Endothelial cell of umbilical vein (primary cell): ENCODE measurements around the gene SCGB2B2. TPM values are rescaled to one million over a fixed set of nuclear protein-coding genes. Genes with fewer than 3 reads are reported as not detected.

ENCODE experiments used
- BruUV-seq: library from RNA; stranded (reverse); fragments of 400-500 nt; replicated peaks from 2 replicates; lab custom pipeline; 2021; lab: Mats Ljungman, UMichigan
- CTCF ChIA-PET: fragments of 300-600, 350-600 bp; sonication (Branson Sonifier 250); formaldehyde crosslinking; loops from one replicate; lab custom pipeline; 2021; ENCODE audit warnings: antibody characterized with exemption, inconsistent platforms; lab: Charles Lee
- POLR2A ChIA-PET: fragments of 300-600, 350-600 bp; sonication (Branson Sonifier 250); formaldehyde crosslinking; loops from one replicate; lab custom pipeline; 2021; ENCODE audit warnings: antibody characterized with exemption, inconsistent platforms; lab: Charles Lee
- DNase-seq: peaks from one replicate; pipeline ENCODE4 v3.0.0-alpha.2; 2011; ENCODE audit warnings: low read depth, low spot score
- FAIRE-seq: peaks from 2 replicates; lab custom pipeline; 2011; peaks lifted over from hg19 to GRCh38; lab: Jason Lieb, UNC
- H2AFZ ChIP-seq: 2 replicates; pipeline ENCODE4 v1.6.0; 2012; ENCODE audit warnings: low read depth, low read length, control low read depth, inconsistent platforms
- H3K27ac ChIP-seq: 2 replicates; pipeline ENCODE4 v1.5.1; 2011; ENCODE audit warnings: low read depth, mild to moderate bottlenecking, control low read depth, low read length, moderate library complexity; ENCODE audit not compliant: insufficient read depth
- H3K27me3 ChIP-seq, 2 experiments: 2 replicates each; pipeline versions ENCODE4 v1.6.0 to v1.6.1; 2011; ENCODE audit warnings: low read length in 2 of 2, mixed read lengths in 1 of 2; ENCODE audit not compliant: control insufficient read depth in 2 of 2, insufficient read depth in 2 of 2
- H3K36me3 ChIP-seq, 2 experiments: 2 replicates in 1 of 2; 3 replicates in 1 of 2; pipeline ENCODE4 v1.5.1; 2011; ENCODE audit warnings: low read length in 2 of 2, mild to moderate bottlenecking in 1 of 2, moderate library complexity in 1 of 2; ENCODE audit not compliant: control insufficient read depth in 2 of 2, insufficient read depth in 2 of 2; ENCODE audit errors: extremely low read depth in 1 of 2
- H3K4me1 ChIP-seq: 3 replicates; pipeline ENCODE4 v1.5.1; 2011; ENCODE audit warnings: mild to moderate bottlenecking, low read length; ENCODE audit not compliant: control insufficient read depth, insufficient read depth; ENCODE audit errors: extremely low read depth
- H3K4me2 ChIP-seq: 2 replicates; pipeline ENCODE4 v1.6.1; 2011; ENCODE audit warnings: low read length, control low read depth, mixed read lengths; ENCODE audit not compliant: insufficient read depth
- H3K4me3 ChIP-seq, 3 experiments: fragments of 200-600 bp in 1 of 3; sonication (generic), shearing (Covaris generic) in 1 of 3; replicated peaks in 1 of 3; 2 replicates each; pipeline ENCODE4 v1.5.1; 2011 to 2016; ENCODE audit warnings: control low read depth in 3 of 3, low read length in 3 of 3, mild to moderate bottlenecking in 2 of 3, inconsistent platforms in 1 of 3, low read depth in 1 of 3, moderate library complexity in 1 of 3; ENCODE audit not compliant: insufficient read depth in 1 of 3
- H3K79me2 ChIP-seq: 2 replicates; pipeline ENCODE4 v1.6.0; 2012; ENCODE audit warnings: low read length, inconsistent platforms; ENCODE audit not compliant: control insufficient read depth, insufficient read depth
- H3K9ac ChIP-seq: replicated peaks from 2 replicates; pipeline ENCODE3; 2011; ENCODE audit warnings: low read length, control low read depth; ENCODE audit not compliant: insufficient read depth; ENCODE audit errors: extremely low read depth
- H3K9me1 ChIP-seq: replicated peaks from 3 replicates; pipeline ENCODE4 v1.6.0; 2011; ENCODE audit warnings: mild to moderate bottlenecking, low read length; ENCODE audit not compliant: control insufficient read depth, insufficient read depth; ENCODE audit errors: extremely low read depth
- H3K9me3 ChIP-seq: replicated peaks from 2 replicates; pipeline ENCODE4 v1.5.1; 2012; ENCODE audit warnings: low read length, inconsistent platforms; ENCODE audit not compliant: control insufficient read depth, insufficient read depth
- H4K20me1 ChIP-seq: replicated peaks from 2 replicates; pipeline ENCODE3; 2011; ENCODE audit warnings: mild to moderate bottlenecking, low read length; ENCODE audit not compliant: control insufficient read depth, insufficient read depth; ENCODE audit errors: extremely low read depth
- EZH2 ChIP-seq: IDR thresholded peaks from 2 replicates; pipeline ENCODE4 v1.6.1; 2012; ENCODE audit warnings: borderline replicate concordance, low read depth, mild to moderate bottlenecking, moderate library complexity, low read length, inconsistent platforms; ENCODE audit not compliant: severe bottlenecking
- FOS ChIP-seq: IDR thresholded peaks from 2 replicates; pipeline ENCODE4 v1.6.1; 2011; ENCODE audit warnings: mild to moderate bottlenecking, low read length, moderate library complexity, borderline replicate concordance; ENCODE audit not compliant: insufficient read depth
- GATA2 ChIP-seq: IDR thresholded peaks from 2 replicates; pipeline ENCODE4 v1.7.0; 2011; ENCODE audit warnings: low read depth, mild to moderate bottlenecking, moderate library complexity, mixed read lengths, low read length; ENCODE audit not compliant: insufficient read length, insufficient read depth
- JUN ChIP-seq: IDR thresholded peaks from 2 replicates; pipeline ENCODE4 v1.6.1; 2011; ENCODE audit warnings: borderline replicate concordance, low read depth; ENCODE audit not compliant: insufficient read length, insufficient read depth
- MYC ChIP-seq: IDR thresholded peaks from one replicate; pipeline ENCODE4 v1.6.1; 2011; ENCODE audit warnings: mild to moderate bottlenecking, low read depth, low read length
- POLR2A ChIP-seq: IDR thresholded peaks from 2 replicates; pipeline ENCODE4 v1.6.1; 2012; ENCODE audit warnings: low read depth, mild to moderate bottlenecking, control low read depth, low read length
- POLR2AphosphoS5 ChIP-seq: IDR thresholded peaks from 2 replicates; pipeline ENCODE4 v1.6.1; 2012; ENCODE audit warnings: low read depth, mild to moderate bottlenecking, control low read depth, low read length, moderate library complexity; ENCODE audit not compliant: insufficient read depth
- dilution Hi-C: fragments of 300-500 bp; cut with MboI; formaldehyde crosslinking; loops from one replicate; pipeline ENCODE4 v1.15.0; 2019; ENCODE audit warnings: low sequenced_read_pairs; ENCODE audit not compliant: extremely low pct_ligation_motif_present
- intact Hi-C: fragments of 100-400 bp; cut with micrococcal nuclease; formaldehyde crosslinking; loops from one replicate; pipeline ENCODE4 v1.10.0; 2022
- polyA plus RNA-seq, 4 experiments: library from polyadenylated mRNA; depleted of rRNA in 3 of 4; stranded (reverse) in 3 of 4; unstranded in 1 of 4; fragments of >200 nt; gene quantifications; 2 replicates each; pipeline versions ENCODE4 v1.2.1 to v1.2.3, GENCODE V29; 2011 to 2012; ENCODE audit warnings: missing spikeins in 1 of 4
- total RNA-seq: library from RNA; stranded (reverse); gene quantifications from 2 replicates; pipeline ENCODE4 v1.2.3, GENCODE V29; 2021
- TF ChIP-seq, protein P1 (sequence below), 2 donors: IDR thresholded peaks; 1 replicate in 1 of 2; 2 replicates in 1 of 2; pipeline ENCODE4 v1.5.1; 2011; ENCODE audit warnings: low read length in 2 of 2, mild to moderate bottlenecking in 2 of 2, moderate library complexity in 2 of 2, control low read depth in 1 of 2, inconsistent platforms in 1 of 2, low read depth in 1 of 2; ENCODE audit not compliant: insufficient read depth in 1 of 2; ENCODE audit errors: extremely low read depth in 1 of 2
- TF ChIP-seq, protein P2 (sequence below): IDR thresholded peaks from 2 replicates; pipeline ENCODE4 v1.6.1; 2011; ENCODE audit not compliant: insufficient read depth, insufficient read length

SCGB2B2 gene
- total and polyA plus RNA-seq, 2 donors (not counting 3 experiments of a cell fraction or from before 2014, with no cell fraction given) = 0.07 to 0.49 TPM

DNA sequence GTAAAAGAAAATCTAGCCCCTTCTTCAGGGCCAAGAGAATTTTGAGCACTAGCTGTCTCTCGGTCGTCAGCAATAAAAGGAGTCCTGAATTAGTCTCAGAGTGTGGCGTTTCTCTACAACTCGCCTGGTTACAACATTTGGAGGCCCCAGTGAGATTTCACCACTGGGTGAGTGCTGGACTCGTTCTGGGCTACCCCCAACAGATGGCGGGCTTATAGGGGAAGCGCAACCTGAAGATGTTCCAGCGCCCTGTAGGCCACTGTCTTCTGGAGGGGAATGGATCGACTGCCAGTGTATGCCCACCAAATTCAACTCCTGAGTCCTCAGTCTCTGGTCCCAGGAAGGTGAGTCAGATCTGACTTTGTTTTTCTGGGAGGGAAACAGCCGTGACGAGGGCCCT lies 45.4 kb upstream of the SCGB2B2 start:
- no TSS peak for BruUV-seq
- TF ChIP-seq POLR2A (no peak), POLR2AphosphoS5 (no peak), MYC (no peak), FOS (no peak), GATA2 (no peak), JUN (no peak), EZH2 (no peak)
- TF ChIP-seq, protein P1, sequence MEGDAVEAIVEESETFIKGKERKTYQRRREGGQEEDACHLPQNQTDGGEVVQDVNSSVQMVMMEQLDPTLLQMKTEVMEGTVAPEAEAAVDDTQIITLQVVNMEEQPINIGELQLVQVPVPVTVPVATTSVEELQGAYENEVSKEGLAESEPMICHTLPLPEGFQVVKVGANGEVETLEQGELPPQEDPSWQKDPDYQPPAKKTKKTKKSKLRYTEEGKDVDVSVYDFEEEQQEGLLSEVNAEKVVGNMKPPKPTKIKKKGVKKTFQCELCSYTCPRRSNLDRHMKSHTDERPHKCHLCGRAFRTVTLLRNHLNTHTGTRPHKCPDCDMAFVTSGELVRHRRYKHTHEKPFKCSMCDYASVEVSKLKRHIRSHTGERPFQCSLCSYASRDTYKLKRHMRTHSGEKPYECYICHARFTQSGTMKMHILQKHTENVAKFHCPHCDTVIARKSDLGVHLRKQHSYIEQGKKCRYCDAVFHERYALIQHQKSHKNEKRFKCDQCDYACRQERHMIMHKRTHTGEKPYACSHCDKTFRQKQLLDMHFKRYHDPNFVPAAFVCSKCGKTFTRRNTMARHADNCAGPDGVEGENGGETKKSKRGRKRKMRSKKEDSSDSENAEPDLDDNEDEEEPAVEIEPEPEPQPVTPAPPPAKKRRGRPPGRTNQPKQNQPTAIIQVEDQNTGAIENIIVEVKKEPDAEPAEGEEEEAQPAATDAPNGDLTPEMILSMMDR (IDR thresholded peaks at IDR 0.05; ENCODE audit: extremely low read depth in 1 of 2, insufficient read depth in 1 of 2, low read depth in 1 of 2, low read length in 2 of 2) = no peak
- TF ChIP-seq, protein P2, sequence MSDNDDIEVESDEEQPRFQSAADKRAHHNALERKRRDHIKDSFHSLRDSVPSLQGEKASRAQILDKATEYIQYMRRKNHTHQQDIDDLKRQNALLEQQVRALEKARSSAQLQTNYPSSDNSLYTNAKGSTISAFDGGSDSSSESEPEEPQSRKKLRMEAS = no peak
- dilution Hi-C loops (no loop called here), intact Hi-C loops (no loop called here)
- DNase-seq (no peak), FAIRE-seq (no peak)
- no peaks in the 10 kb centered on the region for H4K20me1 ChIP-seq
- CTCF ChIA-PET = no interaction called here
- POLR2A ChIA-PET = no interaction called here
- H3K4me1 ChIP-seq = no peaks in the 10 kb centered on the region
- H3K27ac ChIP-seq = no peak overlapping the region
- H3K4me3 ChIP-seq = no peak overlapping the region
- no peak overlapping the region for H2AFZ ChIP-seq
- H3K27me3 ChIP-seq = peaks cover 0 to 1% of the 10 kb centered on the region in 2 experiments
- no peaks in the 10 kb centered on the region for H3K9me1 ChIP-seq
- no peak overlapping the region for H3K9ac ChIP-seq
- H3K79me2 ChIP-seq = no peaks in the 10 kb centered on the region
- no peaks in the 10 kb centered on the region for H3K36me3 ChIP-seq
- no peaks in the 10 kb centered on the region for H3K9me3 ChIP-seq
- H3K4me2 ChIP-seq = no peak overlapping the region
